Stimulated activated CD4-positive, alpha-beta T cell treated with anti-CD3 and anti-CD28 coated beads, TNF-alpha, amount 100 ng/mL, for 4 hours (primary cell): Measurements from ENCODE around the gene ALS2.

Experiments used
- DNase-seq, 3 experiments: peaks; one replicate each; pipeline ENCODE4 v3.0.0-alpha.2; 2020; ENCODE audit warnings: low read depth in 3 of 3

ALS2 gene

DNA sequence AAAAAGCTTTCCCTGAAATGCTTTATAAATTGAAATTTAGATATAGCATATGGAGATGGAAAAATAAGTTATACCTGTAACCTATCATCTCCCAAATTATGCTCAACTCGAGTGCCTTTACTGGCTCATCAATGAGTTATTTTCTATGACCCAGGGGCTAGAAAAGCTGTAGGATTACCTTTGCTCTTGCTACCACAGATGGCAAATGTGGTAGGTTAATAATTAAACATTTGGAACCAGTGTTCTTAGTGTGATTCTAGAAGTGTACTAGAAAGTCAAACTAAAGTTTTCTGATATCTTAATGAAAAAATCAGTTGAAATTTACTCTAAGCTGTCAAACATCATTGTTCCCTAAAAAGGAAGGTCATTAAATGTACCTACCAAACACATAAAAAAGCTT lies 22.5 kb downstream of the ALS2 start:
- DNase-seq: no peak

GRCh38 chr2:201754717-201755415 lies 25.9 kb downstream of the ALS2 start:
- no peak for DNase-seq

- no peak for DNase-seq
These were observed 29.2 kb downstream of the ALS2 start for GRCh38 chr2:201751566-201751965.

- no peak for DNase-seq
These were observed 34.2 kb downstream of the ALS2 start for GRCh38 chr2:201746551-201746950.

DNA sequence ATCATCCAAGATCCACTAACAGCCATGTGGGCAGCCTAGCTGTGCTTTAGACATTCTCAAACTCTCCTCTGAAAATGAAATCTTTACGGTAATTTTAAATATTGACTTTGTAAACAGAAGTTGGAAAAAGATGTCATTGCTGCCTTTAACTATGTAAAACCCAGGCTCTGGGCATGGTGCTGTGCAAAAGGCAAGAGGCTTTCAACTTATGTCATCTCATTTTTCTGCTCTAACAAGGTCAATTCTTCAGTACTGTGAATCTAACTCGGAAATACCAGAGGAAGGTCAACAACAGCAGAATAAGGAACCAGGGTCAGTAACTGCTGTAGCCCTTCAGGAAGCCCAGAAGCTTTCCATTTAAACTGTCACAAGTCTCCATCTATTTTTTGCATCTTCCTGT lies 45.2 kb downstream of the ALS2 start:
- no peak for DNase-seq

DNA sequence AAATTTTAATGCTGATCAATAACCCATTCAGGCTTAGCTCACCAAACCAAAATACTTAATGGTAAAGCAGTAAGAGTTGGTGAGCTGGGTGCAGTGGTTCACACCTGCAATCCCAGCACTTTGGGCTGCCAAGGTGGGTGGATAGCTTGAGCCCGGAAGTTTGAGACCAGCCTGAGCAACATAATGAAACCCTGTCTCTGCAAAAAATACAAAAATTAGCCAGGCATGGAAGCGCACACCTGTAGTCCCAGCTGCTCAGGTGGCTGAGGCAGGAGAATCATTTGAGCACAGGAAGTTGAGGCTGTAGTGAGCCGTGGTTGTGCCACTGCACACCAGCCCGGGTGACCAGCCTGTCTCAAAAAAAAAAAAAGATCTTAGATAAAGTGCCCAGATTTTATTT lies 46.6 kb downstream of the ALS2 start:
- no peak for DNase-seq

DNA sequence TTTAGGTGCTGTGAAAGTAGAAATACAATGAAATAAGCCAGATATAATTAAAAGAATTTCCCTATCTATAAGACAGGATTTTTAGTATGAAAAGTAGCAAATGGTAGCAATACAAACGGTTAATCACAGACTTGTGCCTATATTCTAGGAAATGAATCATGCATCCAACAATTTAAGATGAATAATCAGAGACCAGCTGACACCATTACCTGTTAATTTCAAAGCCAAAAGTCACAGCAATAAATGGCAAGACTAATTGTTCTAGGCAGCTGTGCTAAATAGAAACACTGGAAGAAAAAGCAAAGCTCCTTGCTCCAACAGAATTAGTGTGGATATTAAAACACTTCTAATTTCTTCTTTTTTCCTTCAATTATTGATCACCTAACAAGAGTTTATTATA lies 47.2 kb downstream of the ALS2 start:
- no peak for DNase-seq

DNA sequence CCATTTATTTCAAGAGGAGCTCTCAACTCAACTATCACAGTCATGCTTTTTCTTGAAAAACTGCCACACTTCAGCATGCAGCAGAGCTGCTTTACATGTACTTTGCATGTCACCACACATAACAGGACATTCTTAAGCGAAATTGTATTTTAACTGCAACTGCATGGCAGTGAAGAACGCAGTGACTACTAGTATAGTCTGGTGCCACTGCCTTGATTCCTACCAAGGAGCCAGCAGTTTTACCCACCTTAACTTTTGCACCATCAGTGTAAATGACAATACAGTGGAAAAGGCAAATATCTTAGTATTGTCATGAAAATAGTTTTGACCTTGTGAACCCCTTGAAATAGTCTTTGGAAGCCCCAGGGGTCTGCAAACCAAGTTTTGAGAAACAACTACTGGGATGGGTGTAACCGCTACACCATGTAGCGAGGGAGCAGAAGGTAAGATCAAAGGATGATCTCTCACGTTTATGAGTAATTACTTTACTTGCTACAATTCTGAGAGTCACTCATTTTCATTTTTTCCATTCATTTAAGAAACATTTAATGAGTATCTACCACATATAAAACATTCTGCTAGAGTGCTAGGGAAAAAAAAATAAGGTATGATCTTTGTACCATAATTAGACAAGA lies 50.0 kb downstream of the ALS2 start:
- no peak for DNase-seq

GRCh38 chr2:201715459-201715858 lies 65.3 kb downstream of the ALS2 start:
- no peak for DNase-seq

DNA sequence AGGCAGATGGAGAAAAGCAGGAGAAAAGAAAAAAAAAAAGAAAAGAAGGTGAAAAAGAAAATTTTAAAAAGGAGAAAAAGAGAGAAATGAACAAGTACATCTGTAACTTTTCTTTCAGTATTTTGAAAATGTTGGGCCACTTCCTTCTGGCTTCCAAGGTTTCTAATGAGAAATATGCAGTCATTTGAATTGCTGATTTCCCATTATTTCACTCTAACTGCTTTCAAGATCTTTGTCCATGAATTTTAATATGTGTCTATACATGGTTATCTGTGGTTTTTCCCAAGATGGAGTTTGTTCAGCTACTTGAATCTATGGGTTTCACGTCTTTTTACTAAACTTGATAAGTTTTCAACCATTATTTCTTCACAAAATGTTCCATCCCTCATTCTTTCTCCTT lies 68.0 kb downstream of the ALS2 start:
- DNase-seq: no peak

- no peak for DNase-seq
These were observed 71.0 kb downstream of the ALS2 start for GRCh38 chr2:201709747-201710146.

DNA sequence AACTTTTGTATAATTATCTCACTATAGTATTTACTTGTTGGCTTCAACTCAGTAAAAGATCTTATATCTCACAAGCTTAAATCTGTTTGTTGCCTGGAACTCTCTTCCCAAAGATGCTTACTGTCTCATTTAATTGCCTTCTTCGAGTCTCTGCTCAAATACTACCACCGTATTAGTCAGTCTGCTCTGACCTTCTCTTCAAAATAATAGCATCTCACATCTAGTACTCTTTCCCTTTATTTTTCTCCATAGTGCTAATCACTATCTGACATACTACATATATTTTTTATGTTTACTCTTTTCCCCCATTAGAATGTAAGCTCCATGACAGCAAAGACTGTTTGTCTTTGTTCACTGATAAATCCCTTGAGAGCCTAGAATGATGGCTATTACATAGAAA lies 71.7 kb downstream of the ALS2 start:
- DNase-seq: no peak

- no peak for DNase-seq
These were observed 73.0 kb downstream of the ALS2 start for GRCh38 chr2:201707753-201708152.

GRCh38 chr2:201707142-201707541 lies 73.6 kb downstream of the ALS2 start:
- no peak for DNase-seq

GRCh38 chr2:201704536-201704935 lies 76.2 kb downstream of the ALS2 start:
- no peak for DNase-seq

GRCh38 chr2:201701646-201702045 lies 79.1 kb downstream of the ALS2 start:
- DNase-seq: no peak

DNA sequence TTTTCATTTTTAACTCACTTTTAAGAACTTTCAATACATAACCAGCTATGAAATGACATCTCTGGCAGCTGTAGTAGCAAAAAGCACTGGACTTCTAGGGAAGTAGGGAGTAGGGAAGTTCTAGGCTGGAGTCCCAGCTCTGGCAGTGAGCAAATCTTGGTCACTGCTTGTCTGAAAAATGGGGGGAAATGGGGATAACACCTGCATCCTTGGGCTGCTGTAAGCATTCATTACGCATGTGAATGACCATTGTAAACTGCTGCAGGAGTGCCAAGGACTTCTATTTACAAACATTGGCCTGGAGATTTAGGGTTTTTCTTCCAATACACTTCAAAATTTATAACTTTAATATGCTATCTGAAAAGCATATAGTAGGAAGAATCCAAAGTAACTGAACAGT lies 81.3 kb downstream of the ALS2 start:
- DNase-seq: no peak

DNA sequence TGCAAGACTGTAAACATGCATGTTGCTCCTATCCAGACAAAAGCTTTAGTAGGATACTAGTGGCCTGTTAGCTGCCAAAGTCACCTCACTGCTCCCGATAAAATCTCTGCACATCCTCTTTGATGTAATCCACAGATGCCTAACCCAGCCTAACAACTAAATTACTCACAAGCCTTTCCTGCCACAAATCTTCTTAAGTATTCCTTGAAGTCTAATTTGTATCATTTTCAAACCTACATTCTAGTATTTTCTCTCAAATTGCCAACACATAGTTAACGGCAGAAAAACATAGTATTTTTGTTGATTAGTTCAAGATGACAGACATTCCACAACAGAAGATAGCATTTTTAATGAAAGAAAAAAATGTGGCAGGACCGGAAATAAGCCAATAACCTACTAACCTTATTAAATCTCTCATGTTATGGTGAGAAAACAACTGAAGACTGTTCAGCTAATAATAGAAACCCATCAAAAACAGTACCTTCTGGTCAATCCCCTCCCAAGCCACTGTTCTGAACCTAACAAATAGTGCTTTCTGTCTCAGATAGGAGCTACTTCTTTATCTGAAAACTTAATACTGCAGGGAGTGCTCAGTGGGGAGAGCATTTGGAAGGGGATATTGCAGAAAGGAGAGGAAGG lies 82.0 kb downstream of the ALS2 start, which contains the start of gene MPP4:
Gene MPP4 (minus strand): TSS at position 57 of the 639 bp plus-strand sequence. CDS start 4,690 bp downstream, outside the sequence.
- DNase-seq: no peak

- no peak for DNase-seq
These were observed 82.8 kb downstream of the ALS2 start for GRCh38 chr2:201697899-201698298.

- DNase-seq: no peak
These were observed 84.5 kb downstream of the ALS2 start for GRCh38 chr2:201696151-201696659.

DNA sequence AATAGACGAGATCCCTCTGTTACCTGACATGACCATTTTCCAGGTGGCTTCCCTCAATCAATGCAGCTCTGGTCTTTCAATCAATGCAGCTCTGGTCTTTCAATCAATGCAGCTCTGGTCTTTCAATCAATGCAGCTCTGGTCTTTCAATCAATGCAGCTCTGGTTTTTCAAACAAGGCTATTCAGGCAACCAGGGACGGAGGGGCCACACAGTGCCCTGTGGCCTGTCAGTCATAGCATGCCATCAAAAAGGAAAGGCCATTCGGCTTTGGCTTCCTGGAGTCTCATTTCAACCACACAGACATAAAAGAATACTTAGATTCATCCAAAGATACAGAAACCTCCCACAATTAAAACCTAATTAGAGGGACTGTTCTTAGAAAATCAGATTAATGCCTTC lies 95.6 kb downstream of the ALS2 start:
- no peak for DNase-seq

- no peak for DNase-seq
These were observed 100.0 kb downstream of the ALS2 start for GRCh38 chr2:201680743-201681142.

GRCh38 chr2:201678401-201678800 lies 102.3 kb downstream of the ALS2 start:
- no peak for DNase-seq
